Measurements from ENCODE around the gene SLC4A5. TPM values are rescaled to one million over a fixed set of nuclear protein-coding genes. Genes with fewer than 3 reads are reported as not detected.

SLC4A5 gene
- total RNA-seq, 4 donors from 2014 or later, result 0.24 to 3.8 (median 0.59) TPM

GRCh38 chr2:74390606-74391005, 47.4 kb upstream of the SLC4A5 start:
- in situ Hi-C loops (cut with MboI; ENCODE audit: low sequenced_read_pairs in 4 of 4), result no loop called here
- no peak for TF ChIP-seq POLR2A (IDR thresholded peaks at IDR 0.05)
- TF ChIP-seq CTCF (IDR thresholded peaks at IDR 0.05 in 4 of 5, conservative IDR thresholded peaks at IDR 0.05 in 1 of 5), result no peak
- Histone ChIP-seq H3K4me3 (peak overlapping the region; percentile 79 to 83 (median 82)), H3K27ac (peak overlapping the region in 1 of 4 donors; percentile 84), H3K4me1 (peaks cover 40 to 49% of the 10 kb centered on the region in 2 donors), H3K36me3 (no peaks in the 10 kb centered on the region), H3K27me3 (no peaks in the 10 kb centered on the region), H3K9me3 (no peaks in the 10 kb centered on the region)
- DNase-seq (no peak), ATAC-seq (no peak)
- intact Hi-C loops (cut with DNase I; ENCODE audit: low total_unique reads), result loop anchor here (1.0 to 10.0 kb wide), 2 partner anchors 65 to 566 kb away; partner anchors contain the start of genes INO80B and STAMBP

GRCh38 chr2:74387346-74387745, 44.1 kb upstream of the SLC4A5 start:
- Histone ChIP-seq H3K9me3 (no peaks in the 10 kb centered on the region), H3K27me3 (no peaks in the 10 kb centered on the region), H3K4me1 (peaks cover 54 to 66% of the 10 kb centered on the region in 2 donors), H3K36me3 (no peaks in the 10 kb centered on the region), H3K4me3 (no peak overlapping the region), H3K27ac (peak overlapping the region in 3 of 4 donors; percentile 2 to 32 (median 23))
- in situ Hi-C loops (cut with MboI; ENCODE audit: low sequenced_read_pairs in 4 of 4), result no loop called here
- no peak for ATAC-seq
- TF ChIP-seq POLR2A (IDR thresholded peaks at IDR 0.05), result no peak
- no peak for TF ChIP-seq CTCF (IDR thresholded peaks at IDR 0.05 in 4 of 5, conservative IDR thresholded peaks at IDR 0.05 in 1 of 5)
- intact Hi-C loops (cut with DNase I; ENCODE audit: low total_unique reads), result loop anchor here (10.0 kb wide), 2 partner anchors 463 to 653 kb away; partner anchors contain the start of genes DGUOK and TPRKB
- DNase-seq, result no peak

DNA sequence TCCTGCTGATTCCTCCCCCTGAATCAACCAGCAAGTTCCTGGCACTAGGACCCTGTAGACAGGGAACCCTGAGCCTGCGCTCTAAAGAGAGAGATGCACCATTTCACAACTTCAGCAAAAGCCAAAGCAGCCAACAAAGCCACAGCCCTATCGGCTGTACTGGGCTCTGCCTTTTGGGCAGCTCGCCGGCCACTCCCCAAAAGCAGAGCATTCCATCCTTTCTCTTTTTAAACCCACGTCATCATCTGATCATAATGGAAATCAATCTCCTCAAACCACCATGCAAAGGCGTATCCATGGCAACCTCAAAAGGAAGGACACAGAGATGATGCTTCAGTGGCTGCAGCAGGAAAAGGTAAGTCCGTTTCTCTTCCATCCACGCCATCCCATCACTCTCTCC, 42.2 kb upstream of the SLC4A5 start:
- TF ChIP-seq POLR2A (IDR thresholded peaks at IDR 0.05), result no peak
- no peak for TF ChIP-seq CTCF (IDR thresholded peaks at IDR 0.05 in 4 of 5, conservative IDR thresholded peaks at IDR 0.05 in 1 of 5)
- in situ Hi-C loops (cut with MboI; ENCODE audit: low sequenced_read_pairs in 4 of 4), result no loop called here
- ATAC-seq, result no peak
- intact Hi-C loops (cut with DNase I; ENCODE audit: low total_unique reads), result loop anchor here (10.0 kb wide), 2 partner anchors 461 to 651 kb away; partner anchors contain the start of genes DGUOK and TPRKB
- H3K27ac ChIP-seq, result no peak overlapping the region
- no peaks in the 10 kb centered on the region for H3K27me3 ChIP-seq
- no peaks in the 10 kb centered on the region for H3K9me3 ChIP-seq
- no peak for DNase-seq
- H3K4me1 ChIP-seq, result peaks cover 62 to 78% of the 10 kb centered on the region in 2 donors
- no peaks in the 10 kb centered on the region for H3K36me3 ChIP-seq
- no peak overlapping the region for H3K4me3 ChIP-seq

DNA sequence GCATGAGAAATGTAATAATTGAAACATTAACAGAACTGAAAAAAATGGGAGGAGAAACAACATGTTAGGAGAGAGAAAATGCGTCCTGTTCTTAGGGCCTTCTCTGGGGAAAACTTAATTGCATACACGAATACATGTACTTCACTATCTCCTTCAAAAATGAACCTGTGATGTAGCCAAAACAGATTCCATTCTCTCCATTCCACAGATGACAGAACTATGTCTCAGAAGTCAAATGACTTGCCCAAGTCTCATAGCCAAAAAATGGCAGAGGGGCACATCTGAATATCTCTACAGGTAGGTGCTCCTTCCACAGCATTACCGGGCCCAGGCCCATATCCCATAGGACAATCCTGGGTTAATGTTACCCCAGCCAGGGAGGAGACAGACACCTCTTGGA, 40.8 kb upstream of the SLC4A5 start:
- ATAC-seq, result no peak

More for the DNA sequence above, 40.8 kb upstream of the SLC4A5 start:
- in situ Hi-C loops (cut with MboI; ENCODE audit: low sequenced_read_pairs in 4 of 4) (no loop called here), intact Hi-C loops (cut with DNase I; ENCODE audit: low total_unique reads) (loop anchor here (10.0 kb wide), 2 partner anchors 459 to 649 kb away; partner anchors contain the start of genes DGUOK and TPRKB)
- no peak overlapping the region for H3K4me3 ChIP-seq
- no peaks in the 10 kb centered on the region for H3K9me3 ChIP-seq
- no peaks in the 10 kb centered on the region for H3K36me3 ChIP-seq
- H3K27me3 ChIP-seq, result no peaks in the 10 kb centered on the region
- H3K4me1 ChIP-seq, result peaks cover 62 to 77% of the 10 kb centered on the region in 2 donors
- TF ChIP-seq POLR2A (IDR thresholded peaks at IDR 0.05) (no peak), CTCF (IDR thresholded peaks at IDR 0.05 in 4 of 5, conservative IDR thresholded peaks at IDR 0.05 in 1 of 5) (no peak)
- no peak overlapping the region for H3K27ac ChIP-seq
- DNase-seq, result no peak

All from gastrocnemius medialis (tissue), 4 donors.